ENCODE results near the gene TCF23.
"Not testable (repeated sequence)": the region's sequence is repeated elsewhere in the genome, so short reads cannot be mapped to it uniquely, and the experiment has no call there.

The TCF23 gene

GRCh38 chr2:27148801-27149439, at the start of gene TCF23:
Gene TCF23 (plus strand): TSS chr2:27149004. CDS start chr2:27149134, 130 bp downstream.
- DNase-seq (ENCODE audit: low read depth in 2 of 2): no peak

GRCh38 chr2:27099334-27099955, 49.4 kb upstream of the TCF23 start:
- DNase-seq (ENCODE audit: low read depth in 2 of 2): no peak

DNA sequence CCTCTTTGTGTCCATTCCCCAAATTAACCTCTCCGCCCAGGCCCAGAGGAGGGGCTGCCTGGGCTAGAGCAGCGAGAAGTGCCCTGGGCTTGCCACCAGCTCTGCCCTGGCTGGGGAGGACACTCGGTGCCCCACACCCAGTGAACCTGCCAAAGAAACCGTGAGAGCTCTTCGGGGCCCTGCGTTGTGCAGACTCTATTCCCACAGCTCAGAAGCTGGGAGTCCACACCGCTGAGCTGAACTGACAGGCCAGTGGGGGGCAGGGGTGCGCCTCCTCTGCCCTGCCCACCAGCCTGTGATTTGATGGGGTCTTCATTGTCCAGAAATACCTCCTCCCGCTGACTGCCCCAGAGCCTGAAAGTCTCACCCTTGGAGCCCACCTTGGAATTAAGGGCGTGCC, 48.8 kb upstream of the TCF23 start:
- no peak for DNase-seq (ENCODE audit: low read depth in 2 of 2)

DNA sequence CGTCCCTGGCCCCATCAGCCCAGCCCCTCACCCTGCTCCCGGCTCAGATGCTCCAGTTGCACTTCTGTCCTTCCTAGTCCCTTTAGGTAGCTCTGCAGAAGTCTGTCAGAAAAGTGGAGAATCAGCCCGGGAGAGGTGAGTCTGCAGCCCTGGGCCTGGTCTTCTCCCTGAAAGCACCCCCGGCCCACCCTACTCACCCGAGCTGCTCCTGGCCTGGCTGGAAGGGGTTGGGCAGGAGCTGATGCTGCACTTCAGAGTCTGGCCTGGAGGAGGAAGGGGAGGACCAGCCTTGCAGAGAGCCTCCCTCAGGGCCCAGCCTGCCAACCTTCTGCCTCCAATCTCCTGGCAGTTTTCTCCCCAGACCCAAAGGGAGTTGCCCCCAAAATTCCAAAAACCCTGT, 46.5 kb upstream of the TCF23 start:
- no peak for DNase-seq (ENCODE audit: low read depth in 2 of 2)

DNA sequence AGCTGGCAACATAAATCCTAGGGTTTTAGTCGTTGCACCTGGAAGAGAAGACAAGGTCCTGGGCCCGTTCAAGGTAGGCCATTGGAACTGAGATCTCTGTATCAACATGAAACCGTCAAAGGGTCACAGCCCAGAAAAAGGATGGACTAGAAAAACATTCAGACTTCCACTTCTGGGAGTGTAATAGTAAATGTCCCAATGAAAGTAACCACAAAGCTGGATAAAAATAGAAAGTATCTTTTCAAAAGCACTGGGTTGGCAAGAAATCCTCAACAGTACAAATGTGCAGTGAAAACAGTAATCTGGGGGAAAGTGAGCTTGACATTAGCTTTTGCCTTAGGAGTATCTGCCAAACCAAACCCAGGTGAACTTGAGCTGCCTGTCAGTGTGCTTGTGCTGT, 42.8 kb upstream of the TCF23 start:
- DNase-seq (ENCODE audit: low read depth in 2 of 2): no peak

- DNase-seq (ENCODE audit: low read depth in 2 of 2): no peak
Measured at GRCh38 chr2:27108221-27108620, 40.6 kb upstream of the TCF23 start.

GRCh38 chr2:27109083-27109482, 39.7 kb upstream of the TCF23 start:
- DNase-seq (ENCODE audit: low read depth in 2 of 2): no peak

GRCh38 chr2:27110603-27111352, 38.0 kb upstream of the TCF23 start:
- DNase-seq (ENCODE audit: low read depth in 2 of 2): not testable (repeated sequence)

DNA sequence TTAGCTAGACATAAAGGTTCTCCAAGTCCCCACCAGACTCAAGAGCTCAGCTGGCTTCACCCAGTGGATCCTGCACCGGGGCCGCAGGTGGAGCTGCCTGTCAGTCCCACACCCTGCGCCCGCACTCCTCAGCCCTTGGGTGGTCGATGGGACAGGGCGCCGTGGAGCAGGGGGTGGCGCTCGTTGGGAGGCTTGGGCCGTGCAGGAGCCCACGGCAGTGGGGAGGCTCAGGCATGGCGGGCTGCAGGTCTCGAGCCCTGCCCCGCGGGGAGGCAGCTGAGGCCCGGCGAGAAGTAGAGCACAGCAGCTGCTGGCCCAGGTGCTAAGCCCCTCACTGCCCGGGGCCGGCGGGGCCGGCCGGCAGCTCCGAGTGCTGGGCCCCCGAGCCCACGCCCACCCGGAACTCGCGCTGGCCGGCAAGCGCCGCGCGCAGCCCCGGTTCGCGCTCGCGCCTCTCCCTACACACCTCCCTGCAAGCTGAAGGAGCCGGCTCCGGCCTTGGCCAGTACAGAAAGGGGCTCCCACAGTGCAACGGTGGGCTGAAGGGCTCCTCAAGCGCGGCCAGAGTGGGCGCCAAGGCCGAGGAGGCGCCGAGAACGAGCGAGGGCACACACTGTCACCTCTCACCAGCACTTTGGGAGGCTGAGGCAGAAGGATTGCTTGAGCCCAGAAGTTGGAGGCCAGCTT, 37.3 kb upstream of the TCF23 start:
- DNase-seq (ENCODE audit: low read depth in 2 of 2): not testable (repeated sequence)

- DNase-seq (ENCODE audit: low read depth in 2 of 2): no peak
Measured at GRCh38 chr2:27115519-27115918, 33.3 kb upstream of the TCF23 start.

GRCh38 chr2:27117995-27118524, 30.7 kb upstream of the TCF23 start:
- DNase-seq (ENCODE audit: low read depth in 2 of 2): no peak

- no peak for DNase-seq (ENCODE audit: low read depth in 2 of 2)
Measured at GRCh38 chr2:27118525-27119329, 30.1 kb upstream of the TCF23 start, which contains the start of gene CGREF1. Gene CGREF1 (minus strand): TSS chr2:27119128. CDS start chr2:27104366, 14,762 bp downstream.

- not testable (repeated sequence) for DNase-seq (ENCODE audit: low read depth in 2 of 2)
Measured at GRCh38 chr2:27119330-27119670, 29.5 kb upstream of the TCF23 start.

GRCh38 chr2:27121906-27122305, 26.9 kb upstream of the TCF23 start:
- DNase-seq (ENCODE audit: low read depth in 2 of 2): no peak

- DNase-seq (ENCODE audit: low read depth in 2 of 2): no peak
Measured at GRCh38 chr2:27122791-27123190, 26.0 kb upstream of the TCF23 start.

DNA sequence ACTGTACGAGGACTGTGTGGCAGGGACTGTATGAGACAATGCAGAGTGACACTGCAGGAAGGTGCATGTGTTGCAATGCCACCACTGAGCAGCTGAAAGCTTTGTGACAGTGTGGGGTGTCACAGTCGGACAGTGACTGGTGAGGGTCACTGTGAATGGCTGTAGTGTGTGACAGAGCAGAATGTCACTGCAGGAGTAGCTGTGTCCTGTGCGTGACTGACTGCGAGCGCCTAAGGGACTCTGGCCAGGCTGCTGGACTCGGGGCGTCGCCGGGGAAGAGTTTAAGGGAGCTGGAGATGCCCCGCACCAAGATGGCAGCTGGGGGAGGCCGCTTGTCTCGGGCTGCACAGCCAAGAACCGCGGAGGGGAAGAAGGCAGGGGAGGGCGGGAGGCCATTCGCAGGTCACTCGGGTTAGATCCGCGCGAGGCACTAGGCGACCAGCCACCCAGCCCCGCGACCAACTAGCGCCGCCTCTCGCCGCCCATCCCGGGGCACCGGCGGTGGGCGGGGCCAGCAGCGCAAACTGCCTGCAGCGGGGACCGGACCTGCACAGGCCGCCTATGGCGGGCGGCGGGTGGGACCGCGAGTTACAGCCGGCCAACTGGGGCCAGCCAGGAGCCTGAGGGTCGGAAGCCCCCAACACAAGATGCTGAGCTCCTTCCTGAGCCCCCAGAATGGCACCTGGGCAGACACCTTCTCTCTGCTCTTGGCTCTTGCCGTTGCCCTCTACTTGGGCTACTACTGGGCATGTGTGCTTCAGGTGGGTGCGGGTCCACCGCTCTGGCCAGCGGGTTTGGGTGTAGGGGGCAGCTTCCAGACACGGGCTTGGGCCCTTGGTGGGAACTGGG, 25.3 kb upstream of the TCF23 start, which contains the start of gene ABHD1:
Gene ABHD1, plus strand, starts transcription at position 514 of the 849 bp plus-strand sequence. Its CDS starts 134 bp downstream, at position 648.
- DNase-seq (ENCODE audit: low read depth in 2 of 2): no peak

DNA sequence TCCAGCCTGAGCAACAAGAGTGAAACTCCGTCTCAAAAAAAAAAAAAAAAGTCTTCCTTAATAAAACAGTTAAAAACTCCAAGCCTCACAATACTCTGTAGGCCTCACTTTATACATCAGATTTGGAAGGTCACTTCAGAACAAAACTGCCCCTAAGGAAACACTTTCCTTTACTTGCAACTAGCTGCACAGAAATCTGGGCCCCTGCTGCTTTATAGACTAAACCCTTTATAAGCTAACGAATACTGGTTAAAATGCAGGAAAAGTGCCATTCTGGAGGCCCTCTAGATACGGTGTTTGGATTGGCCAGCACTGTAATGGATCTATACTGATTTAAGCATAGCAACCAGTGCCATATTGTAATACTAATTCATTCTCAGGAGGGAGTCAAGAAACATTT, 23.7 kb upstream of the TCF23 start:
- DNase-seq (ENCODE audit: low read depth in 2 of 2): no peak

DNA sequence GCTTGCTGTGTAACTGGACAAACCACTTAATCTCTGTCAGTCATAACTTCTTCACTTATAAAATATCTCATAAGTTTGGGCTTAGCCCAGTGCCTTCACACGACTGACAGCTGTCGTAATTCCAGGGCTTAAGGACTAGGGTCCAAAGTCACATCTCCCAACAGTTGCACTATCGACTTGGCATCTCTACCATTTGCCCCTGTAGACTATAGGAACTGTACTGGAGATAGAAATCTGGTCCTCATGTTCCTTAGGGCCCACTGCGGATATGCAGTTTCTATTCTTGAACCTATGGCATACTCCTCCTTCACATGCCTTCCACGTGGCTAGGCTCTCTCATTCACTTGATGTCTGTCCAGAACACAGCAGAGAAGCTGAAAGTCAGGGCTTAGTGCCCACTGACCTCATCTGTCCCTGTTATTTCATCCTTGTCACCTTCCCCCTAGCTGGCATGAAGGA, 22.5 kb upstream of the TCF23 start:
- no peak for DNase-seq (ENCODE audit: low read depth in 2 of 2)

- no peak for DNase-seq (ENCODE audit: low read depth in 2 of 2)
Measured at GRCh38 chr2:27127883-27128667, 20.7 kb upstream of the TCF23 start.
